IPS-18c (cell line): ENCODE results near the gene FAM131A.
A peak's percentile ranks its signal among the peaks of the same experiment; 100 is the strongest.

ENCODE experiments used
- H3K4me3 ChIP-seq: 2 replicates; pipeline ENCODE4 v1.7.0; 2013; ENCODE audit warnings: low read depth, mild to moderate bottlenecking, low read length, moderate library complexity; ENCODE audit not compliant: insufficient read depth
- H3K9me3 ChIP-seq: one replicate; pipeline ENCODE4 v1.6.1; 2013; ENCODE audit warnings: mild to moderate bottlenecking, low read length, moderate library complexity; ENCODE audit not compliant: control insufficient read depth, insufficient read depth

Gene FAM131A

GRCh38 chr3:184337399-184337714 is at the start of gene FAM131A:
Gene FAM131A, plus strand, starts transcription at chr3:184337600. Its CDS starts 31 bp downstream, at chr3:184337631.
- Histone ChIP-seq H3K9me3 (no peaks in the 10 kb centered on the region), H3K4me3 (peak within 1 kb of the TSS; percentile 79)

GRCh38 chr3:184289426-184289938 is 47.9 kb upstream of the FAM131A start:
- H3K4me3 ChIP-seq = no peak overlapping the region
- no peaks in the 10 kb centered on the region for H3K9me3 ChIP-seq

- Histone ChIP-seq H3K9me3 (no peaks in the 10 kb centered on the region), H3K4me3 (no peak overlapping the region)
Observed at GRCh38 chr3:184290331-184290730, 47.1 kb upstream of the FAM131A start.

- Histone ChIP-seq H3K9me3 (no peaks in the 10 kb centered on the region), H3K4me3 (no peak overlapping the region)
Observed at GRCh38 chr3:184291044-184291737, 46.2 kb upstream of the FAM131A start.

- H3K9me3 ChIP-seq = no peaks in the 10 kb centered on the region
- H3K4me3 ChIP-seq = no peak overlapping the region
Observed at GRCh38 chr3:184291738-184292445, 45.5 kb upstream of the FAM131A start.

GRCh38 chr3:184295771-184296170 is 41.6 kb upstream of the FAM131A start:
- no peak overlapping the region for H3K4me3 ChIP-seq
- peaks cover 2% of the 10 kb centered on the region for H3K9me3 ChIP-seq

- H3K9me3 ChIP-seq = peaks cover 2% of the 10 kb centered on the region
- H3K4me3 ChIP-seq = no peak overlapping the region
Observed at GRCh38 chr3:184296616-184297015, 40.8 kb upstream of the FAM131A start.

- Histone ChIP-seq H3K9me3 (peaks cover 2% of the 10 kb centered on the region), H3K4me3 (peak within 1 kb of the TSS; percentile 86)
Observed at GRCh38 chr3:184298759-184299487, 38.5 kb upstream of the FAM131A start, which contains the start of gene PSMD2. Gene PSMD2, plus strand, starts transcription at chr3:184299241. Its CDS starts 26 bp downstream, at chr3:184299267.

GRCh38 chr3:184299488-184300377 is 37.7 kb upstream of the FAM131A start:
- Histone ChIP-seq H3K9me3 (peaks cover 2% of the 10 kb centered on the region), H3K4me3 (peak overlapping the region; percentile 86)

GRCh38 chr3:184300378-184300720 is 37.1 kb upstream of the FAM131A start:
- H3K9me3 ChIP-seq = peaks cover 2% of the 10 kb centered on the region

GRCh38 chr3:184305577-184305976 is 31.8 kb upstream of the FAM131A start:
- Histone ChIP-seq H3K4me3 (no peak overlapping the region), H3K9me3 (no peaks in the 10 kb centered on the region)

More at GRCh38 chr3:184300378-184300720, 37.1 kb upstream of the FAM131A start:
- no peak overlapping the region for H3K4me3 ChIP-seq

- Histone ChIP-seq H3K4me3 (no peak overlapping the region), H3K9me3 (no peaks in the 10 kb centered on the region)
Observed at GRCh38 chr3:184306341-184306972, 30.9 kb upstream of the FAM131A start.

- Histone ChIP-seq H3K4me3 (no peak overlapping the region), H3K9me3 (no peaks in the 10 kb centered on the region)
Observed at GRCh38 chr3:184307915-184308314, 29.5 kb upstream of the FAM131A start.

GRCh38 chr3:184308744-184309143 is 28.7 kb upstream of the FAM131A start:
- Histone ChIP-seq H3K4me3 (no peak overlapping the region), H3K9me3 (no peaks in the 10 kb centered on the region)

GRCh38 chr3:184311633-184312032 is 25.8 kb upstream of the FAM131A start:
- Histone ChIP-seq H3K9me3 (no peaks in the 10 kb centered on the region), H3K4me3 (no peak overlapping the region)

- H3K4me3 ChIP-seq = peak within 1 kb of the TSS; percentile 84
- H3K9me3 ChIP-seq = no peaks in the 10 kb centered on the region
Observed at GRCh38 chr3:184314363-184314699, 23.1 kb upstream of the FAM131A start, which contains the start of gene EIF4G1. Gene EIF4G1, plus strand, starts transcription at chr3:184314606. Its CDS starts 1,191 bp downstream, at chr3:184315797.
